IMR-90 (cell line): ENCODE data around the gene NPFF. TPM values are rescaled to one million over a fixed set of nuclear protein-coding genes. Genes with fewer than 3 reads are reported as not detected.

Experiments used
- ATAC-seq: fragments of 200-7000 bp; cut with Tn5 transposase; 2 replicates; pipeline ENCODE4 v1.9.1; 2020; ENCODE audit warnings: low read depth, mild to moderate bottlenecking, moderate library complexity
- BruUV-seq: library from RNA; stranded (reverse); fragments of 400-500 nt; replicated peaks from 2 replicates; lab custom pipeline; 2021; lab: Mats Ljungman, UMichigan
- CTCF ChIA-PET: fragments of 300-600 bp; formaldehyde crosslinking; extraction: SDS; loops from one replicate; lab custom pipeline; 2021; ENCODE audit warnings: antibody characterized with exemption; lab: Yijun Ruan, JAX
- POLR2A ChIA-PET: fragments of 300-600 bp; sonication (Branson Sonifier 250); formaldehyde crosslinking; loops from one replicate; lab custom pipeline; 2022; ENCODE audit warnings: antibody characterized with exemption; ENCODE audit not compliant: unreplicated experiment; lab: Charles Lee
- DNase-seq: peaks from one replicate; pipeline ENCODE4 v3.0.0; 2013
- H2AFZ ChIP-seq: replicated peaks from 2 replicates; pipeline ENCODE3; 2013; ENCODE audit warnings: low read length, mild to moderate bottlenecking; ENCODE audit not compliant: poor library complexity
- H2AK5ac ChIP-seq: 2 replicates; pipeline ENCODE4 v1.6.1; 2013; ENCODE audit warnings: low read depth, low read length, inconsistent platforms
- H2AK9ac ChIP-seq: replicated peaks from 2 replicates; pipeline ENCODE3; 2013; ENCODE audit warnings: mild to moderate bottlenecking, low read depth, low read length, moderate library complexity; ENCODE audit not compliant: poor library complexity
- H2BK120ac ChIP-seq: 2 replicates; pipeline ENCODE4 v1.6.1; 2013; ENCODE audit warnings: low read depth, low read length, inconsistent platforms
- H2BK15ac ChIP-seq: 3 replicates; pipeline ENCODE4 v1.6.1; 2013; ENCODE audit warnings: low read depth, low read length, inconsistent platforms
- H2BK20ac ChIP-seq: 2 replicates; pipeline ENCODE4 v1.6.1; 2013; ENCODE audit warnings: low read depth, mild to moderate bottlenecking, inconsistent platforms, low read length, moderate library complexity
- H2BK5ac ChIP-seq: 2 replicates; pipeline ENCODE4 v1.6.1; 2013; ENCODE audit warnings: mild to moderate bottlenecking, low read depth, low read length, inconsistent platforms; ENCODE audit not compliant: poor library complexity, severe bottlenecking
- H3K14ac ChIP-seq: replicated peaks from 2 replicates; pipeline ENCODE4 v1.6.1; 2013; ENCODE audit warnings: low read depth, low read length, inconsistent platforms
- H3K18ac ChIP-seq: 2 replicates; pipeline ENCODE4 v1.6.1; 2013; ENCODE audit warnings: low read depth, low read length, control low read depth
- H3K23ac ChIP-seq: 2 replicates; pipeline ENCODE4 v1.6.1; 2013; ENCODE audit warnings: low read depth, low read length, inconsistent platforms
- H3K27ac ChIP-seq: 2 replicates; pipeline ENCODE4 v1.5.1; 2013; ENCODE audit warnings: mild to moderate bottlenecking, control low read depth, low read length; ENCODE audit not compliant: insufficient read depth
- H3K27me3 ChIP-seq: 2 replicates; pipeline ENCODE4 v1.6.1; 2013; ENCODE audit warnings: low read length; ENCODE audit not compliant: control insufficient read depth, insufficient read depth
- H3K36me3 ChIP-seq: 2 replicates; pipeline ENCODE4 v1.6.1; 2013; ENCODE audit warnings: low read length, mixed read lengths; ENCODE audit not compliant: control insufficient read depth, insufficient read depth
- H3K4ac ChIP-seq: 2 replicates; pipeline ENCODE4 v1.6.1; 2013; ENCODE audit warnings: low read depth, low read length, inconsistent platforms
- H3K4me1 ChIP-seq: 2 replicates; pipeline ENCODE4 v1.6.1; 2013; ENCODE audit warnings: low read length, mixed read lengths; ENCODE audit not compliant: control insufficient read depth, insufficient read depth
- H3K4me2 ChIP-seq: 2 replicates; pipeline ENCODE4 v1.6.1; 2013; ENCODE audit warnings: low read depth, mild to moderate bottlenecking, control low read depth, low read length, moderate library complexity
- H3K4me3 ChIP-seq: 2 replicates; pipeline ENCODE4 v1.5.1; 2013; ENCODE audit warnings: low read depth, mild to moderate bottlenecking, control low read depth, low read length, moderate library complexity; ENCODE audit not compliant: insufficient read depth
- H3K56ac ChIP-seq: 2 replicates; pipeline ENCODE4 v1.6.1; 2013; ENCODE audit warnings: low read length, inconsistent platforms; ENCODE audit not compliant: insufficient read depth; ENCODE audit errors: extremely low read depth
- H3K79me1 ChIP-seq, 2 experiments: 2 replicates each; pipeline ENCODE4 v1.6.1; 2013; ENCODE audit warnings: low read length in 2 of 2, inconsistent platforms in 1 of 2, low read depth in 1 of 2
- H3K9ac ChIP-seq: 2 replicates; pipeline ENCODE4 v1.6.1; 2013; ENCODE audit warnings: low read depth, low read length, control low read depth
- H3K9me1 ChIP-seq: 2 replicates; pipeline ENCODE4 v1.6.1; 2013; ENCODE audit warnings: low read length, inconsistent platforms; ENCODE audit not compliant: insufficient read depth
- H3K9me3 ChIP-seq: 2 replicates; pipeline ENCODE4 v1.6.1; 2013; ENCODE audit warnings: low read length; ENCODE audit not compliant: control insufficient read depth, insufficient read depth
- H4K20me1 ChIP-seq: 2 replicates; pipeline ENCODE4 v1.6.1; 2013; ENCODE audit warnings: low read length, inconsistent platforms; ENCODE audit not compliant: insufficient read depth
- H4K5ac ChIP-seq: 2 replicates; pipeline ENCODE4 v1.6.1; 2013; ENCODE audit warnings: mild to moderate bottlenecking, low read depth, low read length, control low read depth
- H4K8ac ChIP-seq, 2 experiments: 2 replicates each; pipeline ENCODE4 v1.6.1; 2013; ENCODE audit warnings: low read depth in 2 of 2, low read length in 2 of 2, control low read depth in 1 of 2, inconsistent platforms in 1 of 2
- H4K91ac ChIP-seq: 2 replicates; pipeline ENCODE4 v1.6.1; 2013; ENCODE audit warnings: low read depth, low read length, inconsistent platforms; ENCODE audit not compliant: insufficient read depth
- BHLHE40 ChIP-seq: fragments of 150-350 bp; IDR thresholded peaks from 2 replicates; pipeline ENCODE4 v1.6.1; 2016; ENCODE audit warnings: mild to moderate bottlenecking, low read depth, low read length
- CEBPB ChIP-seq: IDR thresholded peaks from 2 replicates; pipeline ENCODE4 v1.6.1; 2012; ENCODE audit warnings: low read depth, low read length, improper control_type of control experiment
- CHD1 ChIP-seq: IDR thresholded peaks from 2 replicates; pipeline ENCODE4 v1.6.1; 2012; ENCODE audit warnings: low read depth, low read length, improper control_type of control experiment
- FOS ChIP-seq: fragments of 150-350 bp; IDR thresholded peaks from 2 replicates; pipeline ENCODE4 v1.6.1; 2016; ENCODE audit warnings: low read depth, low read length
- MAFK ChIP-seq: IDR thresholded peaks from 2 replicates; pipeline ENCODE4 v1.6.1; 2012; ENCODE audit warnings: low read depth, low read length, improper control_type of control experiment
- MAZ ChIP-seq: IDR thresholded peaks from 2 replicates; pipeline ENCODE4 v1.6.1; 2012; ENCODE audit warnings: low read depth, mild to moderate bottlenecking, low read length, improper control_type of control experiment, moderate library complexity, borderline replicate concordance
- MXI1 ChIP-seq: IDR thresholded peaks from 2 replicates; pipeline ENCODE4 v1.6.1; 2012; ENCODE audit warnings: low read depth, mild to moderate bottlenecking, low read length, moderate library complexity, borderline replicate concordance
- NFE2L2 ChIP-seq: fragments of 150-350 bp; IDR thresholded peaks from 2 replicates; pipeline ENCODE4 v1.6.1; 2016; ENCODE audit warnings: low read depth, mild to moderate bottlenecking, low read length
- POLR2A ChIP-seq: IDR thresholded peaks from 2 replicates; pipeline ENCODE4 v1.6.1; 2012; ENCODE audit warnings: mild to moderate bottlenecking, low read depth, low read length
- RAD21 ChIP-seq: IDR thresholded peaks from 2 replicates; pipeline ENCODE4 v1.6.1; 2012; ENCODE audit warnings: low read length, improper control_type of control experiment
- RCOR1 ChIP-seq: IDR thresholded peaks from 2 replicates; pipeline ENCODE4 v1.6.1; 2012; ENCODE audit warnings: mild to moderate bottlenecking, low read length, improper control_type of control experiment; ENCODE audit not compliant: insufficient replicate concordance
- RFX5 ChIP-seq: IDR thresholded peaks from 2 replicates; pipeline ENCODE4 v1.8.0; 2012; ENCODE audit warnings: low read depth, mild to moderate bottlenecking, low read length, moderate library complexity
- SMC3 ChIP-seq: fragments of 150-350 bp; IDR thresholded peaks from 2 replicates; pipeline ENCODE4 v1.6.1; 2016; ENCODE audit warnings: low read depth, mild to moderate bottlenecking, antibody characterized with exemption, low read length, moderate library complexity
- WGBS, 2 experiments: methylation state at CpG; one replicate each; pipeline versions ENCODE4 v1.1.5 to v1.1.7; 2013; ENCODE audit warnings: missing lambda C conversion rate in 2 of 2; ENCODE audit not compliant: insufficient read length in 1 of 2; ENCODE audit errors: extremely low coverage in 2 of 2; 5-methylcytosine and 5-hydroxymethylcytosine counted together
- dilution Hi-C: fragments of 300-500 bp; cut with HindIII; formaldehyde crosslinking; loops from one replicate; pipeline ENCODE4 v1.14.3; 2018; ENCODE audit warnings: low sequenced_read_pairs; ENCODE audit not compliant: unreplicated experiment
- in situ Hi-C: fragments of 300-500 bp; cut with MboI; formaldehyde crosslinking; loops from 3 replicates; pipeline ENCODE4 v1.14.3; 2019; ENCODE audit warnings: low sequenced_read_pairs, inconsistent platforms, mixed read lengths
- intact Hi-C: fragments of 100-400 bp; cut with micrococcal nuclease; formaldehyde crosslinking; loops from 2 replicates; pipeline ENCODE4 v1.10.0; 2022
- polyA plus RNA-seq, 3 experiments: library from polyadenylated mRNA; depleted of rRNA; stranded (reverse); fragments of >200 nt; gene quantifications; 2 replicates each; pipeline ENCODE4 v1.2.3, GENCODE V29; 2012; ENCODE audit warnings: low replicate concordance in 1 of 3
- total RNA-seq: library from RNA; depleted of rRNA; stranded (reverse); fragments of >200 nt; gene quantifications from 2 replicates; pipeline ENCODE4 v1.2.3, GENCODE V29; 2012
- TF ChIP-seq, protein P1 (sequence below): fragments of 150-350 bp; IDR thresholded peaks from 2 replicates; pipeline ENCODE4 v1.6.1; 2017; ENCODE audit warnings: mild to moderate bottlenecking, antibody characterized with exemption, low read length, low read depth
- TF ChIP-seq, protein P2 (sequence below): fragments of 150-350 bp; IDR thresholded peaks from 2 replicates; pipeline ENCODE4 v1.6.1; 2016; ENCODE audit warnings: low read depth, mild to moderate bottlenecking, low read length, moderate library complexity, borderline replicate concordance
- TF ChIP-seq, protein P3 (sequence below): conservative IDR thresholded peaks from 2 replicates; pipeline ENCODE4 v1.5.1; 2012; ENCODE audit warnings: mild to moderate bottlenecking, low read depth, low read length, improper control_type of control experiment

NPFF gene
- total and polyA plus RNA-seq, 2 of the 4 experiments (the other 2 are of a cell fraction), result not detected

- no peaks in the 10 kb centered on the region for H3K9me3 ChIP-seq
- H3K36me3 ChIP-seq, result peaks cover 79% of the 10 kb centered on the region
- H4K5ac ChIP-seq, result no peak overlapping the region
- no CpG with 5 or more reads among the region's 2 CpGs for WGBS, 2 experiments
- no peak overlapping the region for H3K4ac ChIP-seq
- H4K20me1 ChIP-seq, result peaks cover 84% of the 10 kb centered on the region
- no peak overlapping the region for H4K91ac ChIP-seq
- DNase-seq (no peak), ATAC-seq (no peak)
- no peak overlapping the region for H2BK15ac ChIP-seq
- H3K23ac ChIP-seq, result no peak overlapping the region
- H3K4me2 ChIP-seq, result no peak overlapping the region
- in situ Hi-C loops (no loop called here), intact Hi-C loops (no loop called here), dilution Hi-C loops (no loop called here)
- BruUV-seq, result no TSS peak
- H2AK9ac ChIP-seq, result no peak overlapping the region
- no peak overlapping the region for H2AK5ac ChIP-seq
- H3K4me1 ChIP-seq, result peaks cover 8% of the 10 kb centered on the region
- CTCF ChIA-PET, result interaction anchor here (1.0 to 2.7 kb wide), 2 partner anchors 24 to 122 kb away, joined by 3 to 6 read pairs; no protein-coding TSS in a partner anchor
- no peaks in the 10 kb centered on the region for H3K9me1 ChIP-seq
- H3K18ac ChIP-seq, result no peak overlapping the region
- no peak overlapping the region for H3K14ac ChIP-seq
- no peak overlapping the region for H2BK20ac ChIP-seq
- no peak for TF ChIP-seq MAZ
- TF ChIP-seq MXI1, result no peak
- TF ChIP-seq RCOR1, result no peak
- TF ChIP-seq SMC3, result no peak
- no peak for TF ChIP-seq RAD21
- no peak for TF ChIP-seq CHD1
- no peak for TF ChIP-seq NFE2L2
- TF ChIP-seq CEBPB, result no peak
- TF ChIP-seq FOS, result no peak
- TF ChIP-seq RFX5, result no peak
- TF ChIP-seq, protein P1, sequence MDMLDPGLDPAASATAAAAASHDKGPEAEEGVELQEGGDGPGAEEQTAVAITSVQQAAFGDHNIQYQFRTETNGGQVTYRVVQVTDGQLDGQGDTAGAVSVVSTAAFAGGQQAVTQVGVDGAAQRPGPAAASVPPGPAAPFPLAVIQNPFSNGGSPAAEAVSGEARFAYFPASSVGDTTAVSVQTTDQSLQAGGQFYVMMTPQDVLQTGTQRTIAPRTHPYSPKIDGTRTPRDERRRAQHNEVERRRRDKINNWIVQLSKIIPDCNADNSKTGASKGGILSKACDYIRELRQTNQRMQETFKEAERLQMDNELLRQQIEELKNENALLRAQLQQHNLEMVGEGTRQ, result no peak
- TF ChIP-seq, protein P2, sequence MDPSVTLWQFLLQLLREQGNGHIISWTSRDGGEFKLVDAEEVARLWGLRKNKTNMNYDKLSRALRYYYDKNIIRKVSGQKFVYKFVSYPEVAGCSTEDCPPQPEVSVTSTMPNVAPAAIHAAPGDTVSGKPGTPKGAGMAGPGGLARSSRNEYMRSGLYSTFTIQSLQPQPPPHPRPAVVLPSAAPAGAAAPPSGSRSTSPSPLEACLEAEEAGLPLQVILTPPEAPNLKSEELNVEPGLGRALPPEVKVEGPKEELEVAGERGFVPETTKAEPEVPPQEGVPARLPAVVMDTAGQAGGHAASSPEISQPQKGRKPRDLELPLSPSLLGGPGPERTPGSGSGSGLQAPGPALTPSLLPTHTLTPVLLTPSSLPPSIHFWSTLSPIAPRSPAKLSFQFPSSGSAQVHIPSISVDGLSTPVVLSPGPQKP, result no peak
- TF ChIP-seq MAFK, result no peak
- TF ChIP-seq, protein P3, sequence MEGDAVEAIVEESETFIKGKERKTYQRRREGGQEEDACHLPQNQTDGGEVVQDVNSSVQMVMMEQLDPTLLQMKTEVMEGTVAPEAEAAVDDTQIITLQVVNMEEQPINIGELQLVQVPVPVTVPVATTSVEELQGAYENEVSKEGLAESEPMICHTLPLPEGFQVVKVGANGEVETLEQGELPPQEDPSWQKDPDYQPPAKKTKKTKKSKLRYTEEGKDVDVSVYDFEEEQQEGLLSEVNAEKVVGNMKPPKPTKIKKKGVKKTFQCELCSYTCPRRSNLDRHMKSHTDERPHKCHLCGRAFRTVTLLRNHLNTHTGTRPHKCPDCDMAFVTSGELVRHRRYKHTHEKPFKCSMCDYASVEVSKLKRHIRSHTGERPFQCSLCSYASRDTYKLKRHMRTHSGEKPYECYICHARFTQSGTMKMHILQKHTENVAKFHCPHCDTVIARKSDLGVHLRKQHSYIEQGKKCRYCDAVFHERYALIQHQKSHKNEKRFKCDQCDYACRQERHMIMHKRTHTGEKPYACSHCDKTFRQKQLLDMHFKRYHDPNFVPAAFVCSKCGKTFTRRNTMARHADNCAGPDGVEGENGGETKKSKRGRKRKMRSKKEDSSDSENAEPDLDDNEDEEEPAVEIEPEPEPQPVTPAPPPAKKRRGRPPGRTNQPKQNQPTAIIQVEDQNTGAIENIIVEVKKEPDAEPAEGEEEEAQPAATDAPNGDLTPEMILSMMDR, result no peak
- TF ChIP-seq POLR2A, result no peak
- TF ChIP-seq BHLHE40, result no peak
- no peak overlapping the region for H3K56ac ChIP-seq
- H2AFZ ChIP-seq, result no peak overlapping the region
- H3K27ac ChIP-seq, result no peak overlapping the region
- H2BK120ac ChIP-seq, result no peak overlapping the region
- H3K27me3 ChIP-seq, result no peaks in the 10 kb centered on the region
- no peak overlapping the region for H2BK5ac ChIP-seq
- no peak overlapping the region for H3K9ac ChIP-seq
- H3K4me3 ChIP-seq, result no peak overlapping the region
- H3K79me1 ChIP-seq, result peaks cover 33 to 75% of the 10 kb centered on the region in 2 experiments
- POLR2A ChIA-PET, result no interaction called here
- H4K8ac ChIP-seq, result no peak overlapping the region
Observed at GRCh38 chr12:53474077-53474476, 33.2 kb downstream of the NPFF start.
